DMS53 treated with DMSO at 0.1 percent for 48 hours (cell line): ENCODE results near the gene SLC39A13.
A peak's percentile ranks its signal among the peaks of the same experiment; 100 is the strongest.

Experiments used
- DNase-seq: peaks from one replicate; lab custom pipeline; 2025; ENCODE audit not compliant: unreplicated experiment; lab: John Stamatoyannopoulos, UW

SLC39A13 gene

DNA sequence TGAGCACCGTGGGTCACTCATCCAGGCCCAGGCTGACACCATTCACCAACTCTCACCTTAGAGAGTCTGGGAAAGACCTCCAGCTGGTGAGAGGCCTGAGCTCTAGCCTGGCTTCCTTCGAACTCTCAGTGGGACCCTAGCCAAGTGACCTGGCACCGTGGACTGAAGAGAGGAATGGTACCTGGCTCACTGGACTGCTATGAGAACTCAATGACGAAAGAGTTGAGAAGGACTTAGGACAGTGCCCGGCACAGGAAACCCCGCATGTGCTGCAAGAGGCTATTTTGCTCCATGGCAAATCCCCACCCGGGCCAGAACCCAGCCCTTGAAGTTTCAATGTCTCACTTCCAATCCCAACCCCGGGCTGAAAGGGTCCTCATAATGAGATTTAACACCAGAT lies 41.2 kb downstream of the SLC39A13 start:
- no peak for DNase-seq

DNA sequence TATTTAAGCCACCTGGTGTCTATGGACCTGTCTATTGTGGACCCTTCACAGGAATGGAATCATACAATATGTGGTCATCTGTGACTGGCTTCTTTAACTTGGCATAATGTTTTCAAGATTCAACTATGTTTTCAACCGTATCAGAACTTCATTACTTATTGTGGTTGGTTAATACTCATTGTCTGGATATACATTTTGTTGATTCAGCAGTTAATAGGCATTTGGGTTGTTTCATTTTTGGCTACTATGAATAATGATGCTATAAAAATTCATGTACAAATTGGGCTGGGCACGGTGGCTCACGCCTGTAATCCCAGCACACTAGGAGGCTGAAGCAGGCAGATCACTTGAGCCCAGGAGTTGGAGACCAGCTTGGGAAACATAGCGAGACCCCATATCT lies 43.0 kb downstream of the SLC39A13 start:
- DNase-seq, result no peak

DNA sequence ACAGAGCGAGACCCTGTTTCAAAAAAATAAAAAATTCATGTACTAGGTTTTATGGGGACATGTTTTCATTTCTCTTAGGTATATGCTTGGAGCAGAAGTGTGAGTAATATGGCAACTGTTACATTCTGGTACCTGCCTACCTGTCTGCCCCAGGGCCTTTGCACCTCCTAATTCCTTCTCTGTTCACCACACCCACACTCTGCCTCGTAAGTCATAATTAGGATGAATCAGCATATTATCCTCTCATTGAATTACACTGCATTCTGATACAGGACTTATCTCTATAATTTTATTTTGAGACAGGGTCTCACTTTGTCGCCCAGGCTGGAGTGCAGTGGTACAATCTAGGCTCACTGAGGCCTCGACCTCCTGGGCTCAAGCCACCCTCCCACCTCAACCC lies 43.6 kb downstream of the SLC39A13 start:
- no peak for DNase-seq

GRCh38 chr11:47453365-47453764 lies 45.0 kb downstream of the SLC39A13 start:
- no peak for DNase-seq

GRCh38 chr11:47454258-47454671 lies 45.9 kb downstream of the SLC39A13 start:
- DNase-seq, result peak; percentile 67

- no peak for DNase-seq
Observed at GRCh38 chr11:47460571-47461235, 52.3 kb downstream of the SLC39A13 start.

GRCh38 chr11:47461876-47462275 lies 53.5 kb downstream of the SLC39A13 start:
- DNase-seq, result no peak

DNA sequence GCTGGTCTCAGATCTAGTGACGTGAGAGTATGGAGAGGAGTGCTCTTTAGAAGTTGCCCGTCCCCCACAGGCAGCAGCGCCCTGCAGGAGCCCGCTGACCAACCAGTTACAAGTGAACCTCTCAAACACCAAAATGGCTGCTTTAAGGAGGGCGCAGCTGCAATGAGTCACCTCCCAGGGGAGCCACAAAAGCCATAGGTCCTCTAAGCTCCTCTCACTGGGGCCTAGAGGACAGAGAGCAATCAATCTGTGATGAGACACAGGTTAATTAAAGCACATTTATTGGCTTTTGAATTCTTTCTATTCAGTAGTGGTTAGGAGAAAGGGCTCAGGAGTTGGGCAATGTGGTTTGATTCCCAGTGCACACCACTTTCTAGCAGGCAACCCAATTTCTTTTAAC lies 56.1 kb downstream of the SLC39A13 start:
- no peak for DNase-seq
